HEK293 (cell line): ENCODE results near the gene RRH.

Source experiments
- CTCF ChIA-PET: fragments of 350-600 bp; formaldehyde crosslinking; extraction: SDS; loops from one replicate; lab custom pipeline; 2021; ENCODE audit warnings: antibody characterized with exemption; lab: Yijun Ruan, JAX
- POLR2A ChIA-PET: fragments of 300-600 bp; formaldehyde crosslinking; extraction: SDS; loops from one replicate; lab custom pipeline; 2020; ENCODE audit warnings: antibody characterized with exemption, inconsistent platforms; lab: Yijun Ruan, JAX
- H3K27ac ChIP-seq: fragments of 200-500 bp; sonication (Bioruptor generic); 2 replicates; pipeline ENCODE4 v1.5.1; 2014; ENCODE audit warnings: low read depth, low read length, control low read depth, inconsistent platforms; ENCODE audit errors: extremely low read depth
- H3K36me3 ChIP-seq, 2 experiments: fragments of 200-500 bp in 1 of 2; sonication (Bioruptor generic) in 1 of 2; 1 replicate in 1 of 2; 2 replicates in 1 of 2; pipeline ENCODE4 v1.5.1; 2014 to 2017; ENCODE audit warnings: inconsistent platforms in 2 of 2, low read length in 2 of 2; ENCODE audit not compliant: control insufficient read depth in 2 of 2, insufficient read depth in 1 of 2
- H3K4me1 ChIP-seq: fragments of 200-500 bp; sonication (Bioruptor generic); 2 replicates; pipeline ENCODE4 v1.5.1; 2014; ENCODE audit warnings: mild to moderate bottlenecking, low read length, inconsistent platforms; ENCODE audit not compliant: control insufficient read depth, insufficient read depth
- H3K4me3 ChIP-seq: 2 replicates; pipeline ENCODE4 v1.5.1; 2011; ENCODE audit warnings: low read depth, mild to moderate bottlenecking, control low read depth, low read length, moderate library complexity
- H3K9me3 ChIP-seq: fragments of 200-500 bp; sonication (Bioruptor generic); 2 replicates; pipeline ENCODE4 v1.5.1; 2014; ENCODE audit warnings: low read depth, low read length, inconsistent platforms; ENCODE audit not compliant: control insufficient read depth, insufficient read depth
- ELK4 ChIP-seq: IDR thresholded peaks from 2 replicates; pipeline ENCODE4 v1.6.1; 2011; ENCODE audit warnings: mild to moderate bottlenecking, low read depth, low read length, borderline replicate concordance
- HOXC10 ChIP-seq: sonication (generic); formaldehyde crosslinking; IDR thresholded peaks from 2 replicates; pipeline ENCODE4 v1.8.1; 2023; ENCODE audit warnings: mild to moderate bottlenecking, missing genetic modification reagents
- OSR2 ChIP-seq: fragments of 450-650 bp; formaldehyde crosslinking; IDR thresholded peaks from 2 replicates; pipeline ENCODE4 v1.5.1; 2016; ENCODE audit warnings: missing biosample characterization, missing genetic modification characterization
- PRDM4 ChIP-seq: fragments of 450-650 bp; formaldehyde crosslinking; IDR thresholded peaks from 2 replicates; pipeline ENCODE4 v1.5.1; 2017; ENCODE audit warnings: missing biosample characterization, missing genetic modification characterization
- PRDM6 ChIP-seq: fragments of 450-650 bp; formaldehyde crosslinking; IDR thresholded peaks from 2 replicates; pipeline ENCODE4 v1.5.1; 2017; ENCODE audit warnings: missing biosample characterization, missing genetic modification characterization
- ZBTB1 ChIP-seq: fragments of 450-650 bp; formaldehyde crosslinking; IDR thresholded peaks from 2 replicates; pipeline ENCODE4 v1.5.1; 2016; ENCODE audit warnings: missing biosample characterization, missing genetic modification characterization
- ZBTB20 ChIP-seq: fragments of 450-650 bp; formaldehyde crosslinking; IDR thresholded peaks from 2 replicates; pipeline ENCODE4 v1.5.1; 2016; ENCODE audit warnings: missing biosample characterization, missing genetic modification characterization
- ZNF155 ChIP-seq: fragments of 450-650 bp; formaldehyde crosslinking; IDR thresholded peaks from 2 replicates; pipeline ENCODE4 v1.5.1; 2016; ENCODE audit warnings: missing biosample characterization, missing genetic modification characterization
- ZNF221 ChIP-seq: fragments of 450-650 bp; formaldehyde crosslinking; IDR thresholded peaks from 2 replicates; pipeline ENCODE4 v1.5.1; 2017; ENCODE audit warnings: missing biosample characterization, missing genetic modification characterization, borderline replicate concordance
- ZNF239 ChIP-seq: fragments of 450-650 bp; formaldehyde crosslinking; IDR thresholded peaks from 2 replicates; pipeline ENCODE4 v1.5.1; 2016; ENCODE audit warnings: missing biosample characterization, missing genetic modification characterization
- ZNF26 ChIP-seq: fragments of 450-650 bp; formaldehyde crosslinking; IDR thresholded peaks from 2 replicates; pipeline ENCODE4 v1.5.1; 2016; ENCODE audit warnings: missing biosample characterization, missing genetic modification characterization
- ZNF292 ChIP-seq: fragments of 450-650 bp; formaldehyde crosslinking; IDR thresholded peaks from 2 replicates; pipeline ENCODE4 v1.5.1; 2016; ENCODE audit warnings: low read depth, missing biosample characterization, missing genetic modification characterization, borderline replicate concordance
- ZNF302 ChIP-seq: fragments of 450-650 bp; formaldehyde crosslinking; IDR thresholded peaks from 2 replicates; pipeline ENCODE4 v1.5.1; 2016; ENCODE audit warnings: missing biosample characterization, missing genetic modification characterization, low read depth
- ZNF423 ChIP-seq: fragments of 450-650 bp; formaldehyde crosslinking; IDR thresholded peaks from 2 replicates; pipeline ENCODE4 v1.5.1; 2016; ENCODE audit warnings: missing biosample characterization, missing genetic modification characterization
- ZNF426 ChIP-seq: fragments of 450-650 bp; formaldehyde crosslinking; IDR thresholded peaks from 2 replicates; pipeline ENCODE4 v1.5.1; 2017; ENCODE audit warnings: missing biosample characterization, missing genetic modification characterization, mild to moderate bottlenecking, inconsistent platforms, moderate library complexity
- ZNF488 ChIP-seq: fragments of 450-650 bp; formaldehyde crosslinking; IDR thresholded peaks from 2 replicates; pipeline ENCODE4 v1.5.1; 2016; ENCODE audit warnings: missing biosample characterization, missing genetic modification characterization
- ZNF530 ChIP-seq: fragments of 450-650 bp; formaldehyde crosslinking; IDR thresholded peaks from 2 replicates; pipeline ENCODE4 v1.5.1; 2016; ENCODE audit warnings: low read depth, missing biosample characterization, missing genetic modification characterization
- ZNF561 ChIP-seq: fragments of 450-650 bp; IDR thresholded peaks from 2 replicates; pipeline ENCODE4 v1.5.1; 2018; ENCODE audit warnings: missing biosample characterization, missing genetic modification characterization, borderline replicate concordance
- ZNF580 ChIP-seq: fragments of 450-650 bp; formaldehyde crosslinking; IDR thresholded peaks from 2 replicates; pipeline ENCODE4 v1.5.1; 2016; ENCODE audit warnings: missing biosample characterization, missing genetic modification characterization
- ZNF610 ChIP-seq: fragments of 450-650 bp; formaldehyde crosslinking; IDR thresholded peaks from 2 replicates; pipeline ENCODE4 v1.5.1; 2016; ENCODE audit warnings: missing biosample characterization, missing genetic modification characterization, borderline replicate concordance
- ZSCAN23 ChIP-seq: fragments of 450-650 bp; formaldehyde crosslinking; IDR thresholded peaks from 2 replicates; pipeline ENCODE4 v1.5.1; 2016; ENCODE audit warnings: missing biosample characterization, missing genetic modification characterization

The RRH gene

GRCh38 chr4:109877400-109877799 is 49.6 kb downstream of the RRH start (continued):
- TF ChIP-seq ZNF423 (no peak), ZNF26 (tag by site-specific recombination) (no peak), ELK4 (no peak), ZBTB1 (tag by site-specific recombination) (no peak), HOXC10 (CRISPR knock-in tag) (no peak)

- H3K4me3 ChIP-seq = no peak overlapping the region
- no peaks in the 10 kb centered on the region for H3K9me3 ChIP-seq
- H3K27ac ChIP-seq = no peak overlapping the region
- CTCF ChIA-PET = no interaction called here
- H3K4me1 ChIP-seq = no peaks in the 10 kb centered on the region; the same call in 1 of the 2 replicates
- POLR2A ChIA-PET = no interaction called here
- no peaks in the 10 kb centered on the region for H3K36me3 ChIP-seq
- TF ChIP-seq ZBTB20 (no peak), ZNF561 (no peak), ZNF302 (no peak), ZSCAN23 (no peak), ZNF580 (tag by site-specific recombination) (no peak), ZNF155 (tag by site-specific recombination) (no peak)
These were observed 50.6 kb downstream of the RRH start for GRCh38 chr4:109878355-109878754.

- POLR2A ChIA-PET = no interaction called here
- Histone ChIP-seq H3K9me3 (no peaks in the 10 kb centered on the region), H3K27ac (no peak overlapping the region), H3K36me3 (no peaks in the 10 kb centered on the region), H3K4me3 (no peak overlapping the region), H3K4me1 (no peaks in the 10 kb centered on the region)
- CTCF ChIA-PET = no interaction called here
- TF ChIP-seq ZNF239 (no peak), ZNF426 (tag by site-specific recombination) (no peak), ZNF292 (tag by site-specific recombination) (no peak), ZNF530 (no peak), ZNF610 (tag by site-specific recombination) (no peak), ZNF221 (no peak), ZNF488 (tag by site-specific recombination) (no peak), PRDM6 (tag by site-specific recombination) (no peak), OSR2 (tag by site-specific recombination) (no peak), PRDM4 (tag by site-specific recombination) (no peak)
- TF ChIP-seq, all 188 proteins: peak for 0
These were observed 51.3 kb downstream of the RRH start for GRCh38 chr4:109879081-109879480.
